Smooth muscle cell (in vitro differentiated cells): ENCODE measurements around the gene IFT27. TPM values are rescaled to one million over a fixed set of nuclear protein-coding genes. Genes with fewer than 3 reads are reported as not detected.

Source experiments
- DNase-seq: peaks from one replicate; lab custom pipeline; 2025; ENCODE audit not compliant: unreplicated experiment; lab: John Stamatoyannopoulos, UW
- H2AFZ ChIP-seq: fragments of 200-600 bp; sonication (generic); 2 replicates; pipeline ENCODE4 v1.6.0; 2016; ENCODE audit warnings: antibody characterized with exemption, low read depth, mild to moderate bottlenecking
- H3F3A ChIP-seq: fragments of 200-600 bp; sonication (generic); 2 replicates; pipeline ENCODE4 v1.6.0; 2017; ENCODE audit warnings: antibody characterized with exemption, low read depth
- H3K27ac ChIP-seq: fragments of 200-600 bp; sonication (generic); 2 replicates; pipeline ENCODE4 v1.5.1; 2016; ENCODE audit warnings: low read depth, mild to moderate bottlenecking
- H3K27me3 ChIP-seq: fragments of 200-600 bp; sonication (generic); 2 replicates; pipeline ENCODE4 v1.6.1; 2016; ENCODE audit warnings: low read depth, mild to moderate bottlenecking
- H3K36me3 ChIP-seq: fragments of 200-600 bp; sonication (generic); 2 replicates; pipeline ENCODE4 v1.5.1; 2016; ENCODE audit warnings: low read depth
- H3K4me1 ChIP-seq: fragments of 200-600 bp; sonication (generic); 2 replicates; pipeline ENCODE4 v1.5.1; 2016; ENCODE audit warnings: low read depth
- H3K4me2 ChIP-seq: fragments of 200-600 bp; sonication (generic); 2 replicates; pipeline ENCODE4 v1.6.0; 2016; ENCODE audit warnings: mild to moderate bottlenecking
- H3K4me3 ChIP-seq: fragments of 200-600 bp; sonication (generic); 2 replicates; pipeline ENCODE4 v1.5.1; 2016; ENCODE audit warnings: mild to moderate bottlenecking
- H3K79me2 ChIP-seq: fragments of 200-600 bp; sonication (generic); 2 replicates; pipeline ENCODE4 v1.6.0; 2016; ENCODE audit warnings: low read depth, mild to moderate bottlenecking
- H3K9ac ChIP-seq: fragments of 200-600 bp; sonication (generic); 2 replicates; pipeline ENCODE4 v1.6.0; 2016; ENCODE audit warnings: low read depth
- H3K9me3 ChIP-seq: fragments of 200-600 bp; sonication (generic); replicated peaks from 2 replicates; pipeline ENCODE4 v1.5.1; 2016; ENCODE audit warnings: low read depth
- H4K20me1 ChIP-seq: fragments of 200-600 bp; sonication (generic); 2 replicates; pipeline ENCODE4 v1.6.0; 2016; ENCODE audit warnings: low read depth
- WGBS: methylation state at CpG from one replicate; pipeline ENCODE4 v1.1.7; 2016; ENCODE audit warnings: low lambda C conversion rate; 5-methylcytosine and 5-hydroxymethylcytosine counted together
- polyA plus RNA-seq: library from polyadenylated mRNA; unstranded; fragments of >200 nt; fragmentation: Nextera tagmentation; extraction: Ambion mirVana; gene quantifications from 2 replicates; pipeline ENCODE4 v1.2.1, GENCODE V29; 2016
- total RNA-seq: library from RNA; depleted of rRNA; stranded (reverse); fragments of >200 nt; gene quantifications from 2 replicates; pipeline ENCODE4 v1.2.3, GENCODE V29; 2014
- TF ChIP-seq, protein P1 (sequence below): fragments of 200-600 bp; sonication (generic); IDR thresholded peaks from 2 replicates; pipeline ENCODE4 v1.5.1; 2017; ENCODE audit warnings: borderline replicate concordance, mild to moderate bottlenecking, antibody characterized with exemption; ENCODE audit not compliant: insufficient read depth, poor library complexity, severe bottlenecking

The IFT27 gene
- total and polyA plus RNA-seq, 2 experiments from 2014 or later = 16.0 to 43.2 TPM

DNA sequence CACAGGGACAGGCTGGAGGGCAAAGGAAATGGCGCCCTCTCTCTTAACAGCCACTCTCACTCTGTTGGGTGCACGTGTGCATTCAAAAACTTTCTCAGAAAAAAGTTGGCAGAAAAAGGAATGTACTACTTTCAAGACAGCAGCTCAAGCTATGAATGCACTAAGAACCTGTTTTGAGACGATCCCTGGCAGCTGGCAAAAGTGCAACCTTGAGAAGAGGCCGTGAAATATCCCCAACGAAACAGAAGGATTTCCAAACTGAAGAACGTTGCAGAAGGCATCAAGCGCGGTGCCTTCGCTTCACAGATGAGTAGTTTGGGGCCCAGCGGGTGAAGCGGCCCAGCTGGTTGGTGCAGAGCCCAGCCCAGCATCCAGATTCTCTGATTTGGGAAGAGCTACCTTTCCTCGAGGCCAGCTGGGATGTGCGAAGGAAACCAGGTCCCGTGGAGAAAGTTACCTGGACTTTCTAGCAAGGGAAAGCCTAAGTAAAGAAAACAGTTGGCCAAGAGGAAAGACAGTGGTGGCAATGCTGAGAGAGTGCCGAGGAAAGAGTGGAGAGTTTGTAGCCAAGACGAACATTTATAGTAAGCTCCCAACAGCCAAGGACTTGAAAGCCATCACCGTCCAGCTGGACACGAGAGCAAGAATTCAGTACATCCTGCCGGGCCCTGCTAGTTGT, 16.3 kb downstream of the IFT27 start:
- TF ChIP-seq, protein P1, sequence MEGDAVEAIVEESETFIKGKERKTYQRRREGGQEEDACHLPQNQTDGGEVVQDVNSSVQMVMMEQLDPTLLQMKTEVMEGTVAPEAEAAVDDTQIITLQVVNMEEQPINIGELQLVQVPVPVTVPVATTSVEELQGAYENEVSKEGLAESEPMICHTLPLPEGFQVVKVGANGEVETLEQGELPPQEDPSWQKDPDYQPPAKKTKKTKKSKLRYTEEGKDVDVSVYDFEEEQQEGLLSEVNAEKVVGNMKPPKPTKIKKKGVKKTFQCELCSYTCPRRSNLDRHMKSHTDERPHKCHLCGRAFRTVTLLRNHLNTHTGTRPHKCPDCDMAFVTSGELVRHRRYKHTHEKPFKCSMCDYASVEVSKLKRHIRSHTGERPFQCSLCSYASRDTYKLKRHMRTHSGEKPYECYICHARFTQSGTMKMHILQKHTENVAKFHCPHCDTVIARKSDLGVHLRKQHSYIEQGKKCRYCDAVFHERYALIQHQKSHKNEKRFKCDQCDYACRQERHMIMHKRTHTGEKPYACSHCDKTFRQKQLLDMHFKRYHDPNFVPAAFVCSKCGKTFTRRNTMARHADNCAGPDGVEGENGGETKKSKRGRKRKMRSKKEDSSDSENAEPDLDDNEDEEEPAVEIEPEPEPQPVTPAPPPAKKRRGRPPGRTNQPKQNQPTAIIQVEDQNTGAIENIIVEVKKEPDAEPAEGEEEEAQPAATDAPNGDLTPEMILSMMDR = no peak
- H4K20me1 ChIP-seq = no peaks in the 10 kb centered on the region
- no peak for DNase-seq
- H3K4me1 ChIP-seq = no peaks in the 10 kb centered on the region
- H2AFZ ChIP-seq = no peak overlapping the region
- no peaks in the 10 kb centered on the region for H3K27me3 ChIP-seq
- H3K4me3 ChIP-seq = no peak overlapping the region
- no peak overlapping the region for H3K4me2 ChIP-seq
- no peaks in the 10 kb centered on the region for H3K79me2 ChIP-seq
- no peak overlapping the region for H3K27ac ChIP-seq
- no peak overlapping the region for H3K9ac ChIP-seq
- no peaks in the 10 kb centered on the region for H3K9me3 ChIP-seq
- 91% methylated on average over 19 of the region's 19 CpGs for WGBS
- H3F3A ChIP-seq = no peaks in the 10 kb centered on the region
- no peaks in the 10 kb centered on the region for H3K36me3 ChIP-seq

DNA sequence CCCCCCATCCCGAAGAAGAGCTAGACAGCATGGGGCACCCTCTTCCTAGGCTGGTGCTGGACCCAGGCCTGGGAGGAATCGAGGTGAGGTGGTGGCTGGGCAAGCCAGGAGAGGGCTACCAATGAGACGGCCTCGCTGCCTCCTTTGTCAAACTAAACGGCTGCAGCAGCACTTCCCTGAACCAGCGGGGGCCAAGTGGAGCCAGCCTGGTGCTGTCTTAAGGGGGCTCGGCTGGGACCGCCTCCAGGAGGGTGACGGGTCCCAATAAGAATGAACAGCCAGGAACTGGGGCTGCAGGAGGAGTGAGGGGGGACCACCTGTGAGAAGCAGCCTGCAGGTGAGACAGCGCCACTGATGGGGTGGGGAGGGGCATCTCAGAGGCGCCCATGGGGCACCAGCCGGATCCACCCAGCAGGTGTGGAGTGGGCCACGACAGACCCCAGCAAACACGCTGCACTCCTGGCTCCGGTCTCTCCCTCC, 17.1 kb downstream of the IFT27 start:
- Histone ChIP-seq H3K4me1 (no peaks in the 10 kb centered on the region), H2AFZ (no peak overlapping the region), H3K27me3 (no peaks in the 10 kb centered on the region), H3K36me3 (no peaks in the 10 kb centered on the region), H4K20me1 (no peaks in the 10 kb centered on the region), H3K9me3 (no peaks in the 10 kb centered on the region), H3K4me2 (no peak overlapping the region), H3K9ac (no peak overlapping the region), H3K79me2 (no peaks in the 10 kb centered on the region), H3F3A (no peaks in the 10 kb centered on the region), H3K4me3 (no peak overlapping the region), H3K27ac (no peak overlapping the region)
- TF ChIP-seq, protein P1 = no peak
- 86% methylated on average over 15 of the region's 15 CpGs for WGBS
- no peak for DNase-seq

DNA sequence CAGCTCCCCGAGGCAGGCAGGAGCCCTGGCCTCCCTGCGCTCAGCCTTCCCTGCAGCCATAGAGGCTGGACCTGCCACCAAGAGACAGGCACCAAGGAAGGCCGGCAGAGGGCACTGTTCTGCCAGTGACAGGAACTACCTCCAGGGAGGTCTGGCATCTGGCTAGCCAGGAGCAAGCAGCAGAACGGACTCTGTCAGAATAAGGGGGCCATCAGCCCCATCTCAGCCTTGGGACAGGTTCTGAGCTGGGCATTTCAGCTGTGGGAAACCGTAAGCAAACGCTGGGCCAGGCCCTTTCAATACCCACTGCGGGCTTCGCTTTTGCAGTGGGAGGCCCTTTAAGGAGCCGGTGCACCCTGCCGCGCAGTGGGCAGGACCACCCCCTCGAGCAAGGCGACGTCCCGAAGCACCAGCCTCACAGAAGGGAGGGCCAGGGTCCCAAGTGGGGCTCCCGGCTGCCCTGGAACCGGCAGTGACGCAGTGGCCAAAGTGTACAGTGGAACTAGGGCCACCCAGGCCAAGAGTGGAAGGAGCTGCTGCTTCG, 18.2 kb downstream of the IFT27 start:
- Histone ChIP-seq H3F3A (no peaks in the 10 kb centered on the region), H2AFZ (no peak overlapping the region), H3K4me2 (no peak overlapping the region), H3K36me3 (no peaks in the 10 kb centered on the region), H3K27ac (no peak overlapping the region), H4K20me1 (no peaks in the 10 kb centered on the region), H3K9me3 (no peaks in the 10 kb centered on the region), H3K9ac (no peak overlapping the region), H3K79me2 (no peaks in the 10 kb centered on the region), H3K27me3 (peaks cover 2% of the 10 kb centered on the region), H3K4me1 (no peaks in the 10 kb centered on the region), H3K4me3 (no peak overlapping the region)
- 76% methylated on average over 19 of the region's 19 CpGs for WGBS
- TF ChIP-seq, protein P1 = peak; percentile 69
- peak; percentile 6 for DNase-seq
